Measurements from ENCODE around the gene SELENOM.
"Not testable (repeated sequence)": the region's sequence is repeated elsewhere in the genome, so short reads cannot be mapped to it uniquely, and the experiment has no call there.

The SELENOM gene

GRCh38 chr22:31089160-31090100 is 17.9 kb downstream of the SELENOM start:
- DNase-seq, result no peak

- DNase-seq, result no peak
These were observed 19.0 kb downstream of the SELENOM start for GRCh38 chr22:31088233-31088986.

- DNase-seq, result no peak
These were observed 19.6 kb downstream of the SELENOM start for GRCh38 chr22:31087744-31088215.

GRCh38 chr22:31086703-31087330 is 20.6 kb downstream of the SELENOM start:
- no peak for DNase-seq

GRCh38 chr22:31085928-31086327 is 21.4 kb downstream of the SELENOM start:
- DNase-seq, result no peak

GRCh38 chr22:31085493-31085824 is 21.9 kb downstream of the SELENOM start:
- DNase-seq, result no peak

GRCh38 chr22:31084811-31085492 is 22.4 kb downstream of the SELENOM start:
- DNase-seq, result no peak

- no peak for DNase-seq
These were observed 23.2 kb downstream of the SELENOM start for GRCh38 chr22:31083923-31084810.

GRCh38 chr22:31083377-31083768 is 24.0 kb downstream of the SELENOM start:
- no peak for DNase-seq

- no peak for DNase-seq
These were observed 24.6 kb downstream of the SELENOM start for GRCh38 chr22:31082606-31083376.

- DNase-seq, result no peak
These were observed 25.3 kb downstream of the SELENOM start for GRCh38 chr22:31081963-31082605.

- no peak for DNase-seq
These were observed 26.3 kb downstream of the SELENOM start, which contains the start of gene SMTN for GRCh38 chr22:31080848-31081649. TSS of gene SMTN (plus strand) at chr22:31081318. CDS start at chr22:31083259, 1,941 bp downstream.

- DNase-seq, result no peak
These were observed 27.1 kb downstream of the SELENOM start for GRCh38 chr22:31080164-31080847.

- DNase-seq, result no peak
These were observed 28.2 kb downstream of the SELENOM start for GRCh38 chr22:31079095-31079642.

- not testable (repeated sequence) for DNase-seq
These were observed 29.0 kb downstream of the SELENOM start for GRCh38 chr22:31078389-31078788.

GRCh38 chr22:31077681-31078080 is 29.7 kb downstream of the SELENOM start:
- no peak for DNase-seq

- DNase-seq, result no peak
These were observed 31.4 kb downstream of the SELENOM start for GRCh38 chr22:31075961-31076360.

GRCh38 chr22:31073545-31074145 is 33.7 kb downstream of the SELENOM start:
- not testable (repeated sequence) for DNase-seq
